ENCODE data around the gene ANKRD1.

- TF ChIP-seq CTCF (IDR thresholded peaks at IDR 0.05) (no peak), ZFX (IDR thresholded peaks at IDR 0.05; ENCODE audit: borderline replicate concordance) (no peak)
Observed at GRCh38 chr10:90963331-90963730, 42.4 kb upstream of the ANKRD1 start.

Data from 22Rv1 (cell line).